Transverse colon (tissue), 4 donors: ENCODE data around the gene TMEM119. TPM values are rescaled to one million over a fixed set of nuclear protein-coding genes. Genes with fewer than 3 reads are reported as not detected.

Experiments used
- DNase-seq: peaks from one replicate; pipeline ENCODE4 v3.0.0-alpha.2; 2019
- H3K27ac ChIP-seq, 4 donors: fragments of 200-600 bp; sonication (generic); 2 replicates each; pipeline ENCODE4 v1.5.1; 2016 to 2018; ENCODE audit warnings: inconsistent platforms in 4 of 4
- H3K27me3 ChIP-seq: fragments of 200-600 bp; sonication (generic); 2 replicates; pipeline ENCODE4 v1.5.1; 2017; ENCODE audit warnings: inconsistent platforms
- H3K36me3 ChIP-seq, 4 donors: fragments of 200-600 bp; sonication (generic); 2 replicates each; pipeline ENCODE4 v1.5.1; 2017 to 2019; ENCODE audit warnings: inconsistent platforms in 4 of 4
- H3K4me1 ChIP-seq, 4 donors: fragments of 200-600 bp; sonication (generic); 2 replicates each; pipeline ENCODE4 v1.5.1; 2017 to 2020; ENCODE audit warnings: inconsistent platforms in 4 of 4
- H3K4me3 ChIP-seq, 4 donors: fragments of 200-600 bp; sonication (generic); 1 replicate in 1 of 4; 2 replicates in 3 of 4; pipeline versions ENCODE4 v1.5.1 to v1.6.1; 2017 to 2019; ENCODE audit warnings: inconsistent platforms in 4 of 4
- H3K9me3 ChIP-seq, 2 donors: fragments of 200-600 bp; sonication (generic); 2 replicates each; pipeline ENCODE4 v1.5.1; 2017 to 2019; ENCODE audit warnings: inconsistent platforms in 2 of 2
- EP300 ChIP-seq: sonication (generic); formaldehyde crosslinking; IDR thresholded peaks from one replicate; pipeline ENCODE4 v1.6.1; 2017; ENCODE audit warnings: antibody characterized with exemption, low read depth
- POLR2A ChIP-seq: fragments of 450-650 bp; IDR thresholded peaks from one replicate; pipeline ENCODE4 v1.6.1; 2016; ENCODE audit warnings: antibody characterized with exemption, mild to moderate bottlenecking, moderate library complexity
- POLR2AphosphoS5 ChIP-seq, 3 donors: sonication (generic); formaldehyde crosslinking; IDR thresholded peaks; one replicate each; pipeline ENCODE4 v1.6.1; 2016; ENCODE audit warnings: antibody characterized with exemption in 3 of 3
- WGBS, 2 donors: methylation state at CpG; one replicate each; pipeline ENCODE4 v1.1.5; 2018; ENCODE audit warnings: low coverage in 1 of 2; 5-methylcytosine and 5-hydroxymethylcytosine counted together
- in situ Hi-C, 4 donors: fragments of 200-750 bp; cut with MboI; loops; one replicate each; pipeline versions ENCODE4 v1.15.0 to v1.15.1; 2017; ENCODE audit warnings: low sequenced_read_pairs in 3 of 4, low pct_ligation_motif_present in 1 of 4, low pct_unique_long_range_greater_than_20kb in 1 of 4
- intact Hi-C: fragments of 100-400 bp; cut with DNase I; formaldehyde crosslinking; loops from one replicate; pipeline ENCODE4 v1.15.1; 2023; ENCODE audit warnings: low total_unique reads
- total RNA-seq, 4 donors: library from RNA; depleted of rRNA; stranded (reverse); fragments of >200 nt; gene quantifications; one replicate each; pipeline ENCODE4 v1.1.0, GENCODE V29; 2016
- TF ChIP-seq, protein P1 (sequence below), 5 experiments: fragments of 200-600 bp in 3 of 5; fragments of 450-650 bp in 2 of 5; sonication (generic) in 3 of 5; IDR thresholded peaks; 1 replicate in 2 of 5; 2 replicates in 3 of 5; pipeline ENCODE4 v1.5.1; 2016 to 2017; ENCODE audit warnings: antibody characterized with exemption in 5 of 5, inconsistent platforms in 3 of 5, mild to moderate bottlenecking in 2 of 5, moderate library complexity in 1 of 5

TMEM119 gene
- total RNA-seq, 4 donors from 2014 or later, result 3.3 to 18.3 (median 9.7) TPM

DNA sequence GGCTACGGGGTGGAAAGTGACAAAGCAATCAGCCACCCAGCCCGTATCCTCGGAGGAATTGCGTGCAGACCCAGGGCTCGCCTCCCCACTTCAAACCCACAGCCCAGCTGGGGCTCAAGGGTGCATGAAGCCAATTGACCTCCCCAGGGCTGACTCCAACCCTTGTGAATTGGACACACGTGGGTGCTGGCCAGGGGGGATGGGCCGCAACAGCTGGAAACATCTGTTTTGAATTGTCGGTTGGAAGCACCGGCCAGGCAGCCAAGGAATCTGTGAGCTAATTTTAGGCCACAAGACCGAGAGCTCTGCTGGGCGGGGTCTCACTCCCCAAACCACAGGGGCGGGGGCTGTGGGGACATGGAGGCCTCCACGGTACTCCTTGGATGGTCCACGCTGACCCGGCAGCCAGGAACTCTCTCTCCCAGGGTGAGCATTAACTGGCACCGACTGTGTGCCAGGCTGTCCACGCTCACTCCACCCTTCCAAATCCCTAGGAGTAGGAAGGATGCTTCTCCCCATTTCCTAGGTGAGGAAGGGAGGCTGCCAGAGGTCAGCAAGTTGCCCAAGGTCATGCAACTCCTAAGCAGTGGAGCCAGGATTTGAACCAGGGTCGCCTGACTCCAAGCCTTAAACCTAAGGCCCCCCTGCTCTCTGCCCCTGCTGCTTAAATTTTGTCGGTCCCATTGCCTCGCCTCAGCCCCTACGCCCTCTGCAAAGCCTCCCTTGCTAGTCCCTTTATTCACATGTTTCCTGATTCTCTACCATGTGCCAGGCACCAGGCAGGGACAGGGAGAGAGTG lies 11.9 kb upstream of the TMEM119 start:
- H3K36me3 ChIP-seq, result no peaks in the 10 kb centered on the region
- in situ Hi-C loops (loop anchor here in 2 of 4 donors (5.0 to 10.0 kb wide), 2 partner anchors 37 to 45 kb away; partner anchors contain the start of genes ISCU (in 1 of the 2) and SART3 (in 1 of the 2)), intact Hi-C loops (loop anchor here (10.0 kb wide), 1 partner anchor 345 kb away; no protein-coding TSS in a partner anchor)
- H3K4me3 ChIP-seq, result no peak overlapping the region
- H3K27me3 ChIP-seq, result no peaks in the 10 kb centered on the region
- whole genome bisulfite sequencing, 2 donors, result 58% methylated on average over 21 of the region's 21 CpGs; no CpG with 5 or more reads in 1 of the 2 donors
- H3K27ac ChIP-seq, result peak overlapping the region in 3 of 4 donors; percentile 36 to 42 (median 38)
- TF ChIP-seq POLR2AphosphoS5 (IDR thresholded peaks at IDR 0.05), result peak; percentile 50 to 85 (median 82)
- no peak for TF ChIP-seq EP300
- TF ChIP-seq, protein P1, sequence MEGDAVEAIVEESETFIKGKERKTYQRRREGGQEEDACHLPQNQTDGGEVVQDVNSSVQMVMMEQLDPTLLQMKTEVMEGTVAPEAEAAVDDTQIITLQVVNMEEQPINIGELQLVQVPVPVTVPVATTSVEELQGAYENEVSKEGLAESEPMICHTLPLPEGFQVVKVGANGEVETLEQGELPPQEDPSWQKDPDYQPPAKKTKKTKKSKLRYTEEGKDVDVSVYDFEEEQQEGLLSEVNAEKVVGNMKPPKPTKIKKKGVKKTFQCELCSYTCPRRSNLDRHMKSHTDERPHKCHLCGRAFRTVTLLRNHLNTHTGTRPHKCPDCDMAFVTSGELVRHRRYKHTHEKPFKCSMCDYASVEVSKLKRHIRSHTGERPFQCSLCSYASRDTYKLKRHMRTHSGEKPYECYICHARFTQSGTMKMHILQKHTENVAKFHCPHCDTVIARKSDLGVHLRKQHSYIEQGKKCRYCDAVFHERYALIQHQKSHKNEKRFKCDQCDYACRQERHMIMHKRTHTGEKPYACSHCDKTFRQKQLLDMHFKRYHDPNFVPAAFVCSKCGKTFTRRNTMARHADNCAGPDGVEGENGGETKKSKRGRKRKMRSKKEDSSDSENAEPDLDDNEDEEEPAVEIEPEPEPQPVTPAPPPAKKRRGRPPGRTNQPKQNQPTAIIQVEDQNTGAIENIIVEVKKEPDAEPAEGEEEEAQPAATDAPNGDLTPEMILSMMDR (IDR thresholded peaks at IDR 0.05), result no peak
- TF ChIP-seq POLR2A, result no peak
- no peaks in the 10 kb centered on the region for H3K9me3 ChIP-seq
- peak; percentile 67 for DNase-seq
- peaks cover 0 to 4% (median 0%) of the 10 kb centered on the region in 4 donors for H3K4me1 ChIP-seq

DNA sequence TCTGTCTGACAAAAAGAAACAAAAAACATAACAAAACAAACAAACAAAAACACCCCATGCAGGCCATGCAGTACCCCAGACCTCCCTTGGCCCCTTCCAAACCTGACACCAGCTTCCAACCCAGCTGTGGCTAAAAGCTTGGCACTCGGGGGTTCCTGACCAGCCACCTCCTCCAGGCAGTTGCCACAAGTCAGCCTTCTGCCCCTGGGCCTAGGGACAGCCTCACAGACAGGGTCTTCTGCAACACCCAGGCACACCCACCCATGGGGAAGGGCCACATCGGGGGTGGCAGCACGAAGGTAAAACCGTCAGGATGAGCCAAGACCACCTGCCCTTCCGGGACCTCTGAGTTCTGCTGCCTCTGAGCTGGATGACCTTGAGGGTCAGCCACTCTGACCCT lies 10.7 kb upstream of the TMEM119 start:
- H3K9me3 ChIP-seq, result no peaks in the 10 kb centered on the region

DNA sequence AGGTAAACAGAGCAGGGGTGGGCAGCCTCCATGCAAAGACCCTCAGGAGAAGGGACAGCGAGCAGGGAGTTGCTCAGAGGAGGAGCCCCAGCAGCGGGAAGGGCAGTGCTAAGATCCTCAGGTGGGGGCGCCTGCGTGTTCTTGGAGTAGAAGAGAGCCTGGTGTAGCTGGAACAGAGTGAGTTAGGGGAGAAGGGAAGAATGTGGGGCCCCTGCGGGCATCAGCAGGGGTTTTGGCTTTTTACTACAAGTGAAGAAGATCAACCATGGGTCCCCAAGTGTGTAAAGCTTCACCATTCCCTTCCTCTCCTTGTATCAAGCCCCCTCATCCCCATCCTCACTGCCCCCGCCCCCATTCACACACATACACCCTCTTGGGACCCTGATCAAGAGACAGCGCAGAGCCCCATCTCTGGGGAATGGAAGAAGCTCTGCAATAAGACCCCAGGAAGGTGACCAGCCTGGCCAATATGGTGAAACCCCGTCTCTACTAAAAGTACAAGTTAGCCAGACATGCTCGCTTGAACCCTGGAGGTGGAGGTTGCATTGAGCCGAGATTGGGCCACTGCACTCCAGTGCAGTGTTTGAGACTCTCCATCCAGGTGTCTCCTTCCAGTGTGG lies 10.2 kb upstream of the TMEM119 start:
- no peaks in the 10 kb centered on the region for H3K9me3 ChIP-seq
- DNase-seq, result no peak
- H3K27ac ChIP-seq, result no peak overlapping the region
- in situ Hi-C loops, result no loop called here
- TF ChIP-seq POLR2AphosphoS5 (IDR thresholded peaks at IDR 0.05) (no peak), EP300 (no peak), POLR2A (no peak)
- TF ChIP-seq, protein P1 (IDR thresholded peaks at IDR 0.05), result no peak
- H3K4me3 ChIP-seq, result no peak overlapping the region
- 60 to 90% methylated on average over 1 to 10 of the region's 10 CpGs for WGBS, 2 donors
- no peaks in the 10 kb centered on the region for H3K4me1 ChIP-seq
- intact Hi-C loops, result no loop called here
- no peaks in the 10 kb centered on the region for H3K27me3 ChIP-seq
- no peaks in the 10 kb centered on the region for H3K36me3 ChIP-seq

More for the DNA sequence above, 10.7 kb upstream of the TMEM119 start:
- Histone ChIP-seq H3K36me3 (no peaks in the 10 kb centered on the region), H3K27me3 (no peaks in the 10 kb centered on the region), H3K4me1 (peaks cover 0 to 4% (median 0%) of the 10 kb centered on the region in 4 donors), H3K27ac (no peak overlapping the region), H3K4me3 (no peak overlapping the region)
- 80 to 81% methylated on average over 1 to 5 of the region's 5 CpGs for WGBS, 2 donors
- in situ Hi-C loops, result no loop called here
- intact Hi-C loops, result no loop called here
- TF ChIP-seq POLR2AphosphoS5 (IDR thresholded peaks at IDR 0.05), result no peak
- TF ChIP-seq, protein P1 (IDR thresholded peaks at IDR 0.05), result no peak
- no peak for TF ChIP-seq POLR2A
- TF ChIP-seq EP300, result no peak
- no peak for DNase-seq

DNA sequence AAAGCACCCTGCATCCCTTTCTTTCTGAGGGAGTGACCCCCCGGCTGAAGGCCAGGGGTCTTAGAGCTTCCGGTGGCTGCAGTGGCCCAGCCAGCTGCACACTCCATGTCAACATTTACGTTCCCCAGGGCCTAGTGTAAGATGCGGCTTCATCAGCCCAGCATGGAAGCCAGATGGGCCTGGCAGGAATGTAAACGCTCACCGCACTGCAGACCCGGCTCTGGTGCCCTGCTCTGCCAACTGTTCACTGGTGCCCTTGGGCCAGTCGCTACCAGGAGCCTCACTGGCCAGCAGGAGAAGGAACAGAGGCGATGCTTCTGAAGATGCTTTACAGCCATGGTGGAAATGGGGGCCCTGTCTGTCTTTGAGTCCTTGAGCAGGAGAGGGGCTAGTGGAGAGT lies 8.6 kb upstream of the TMEM119 start:
- WGBS, 2 donors, result 81% methylated on average over 9 of the region's 9 CpGs; no CpG with 5 or more reads in 1 of the 2 donors
- Histone ChIP-seq H3K4me3 (no peak overlapping the region), H3K27ac (no peak overlapping the region), H3K9me3 (no peaks in the 10 kb centered on the region), H3K36me3 (no peaks in the 10 kb centered on the region), H3K4me1 (no peaks in the 10 kb centered on the region), H3K27me3 (no peaks in the 10 kb centered on the region)
- no peak for DNase-seq
- intact Hi-C loops, result no loop called here
- TF ChIP-seq, protein P1 (IDR thresholded peaks at IDR 0.05), result no peak
- no peak for TF ChIP-seq EP300
- TF ChIP-seq POLR2AphosphoS5 (IDR thresholded peaks at IDR 0.05), result no peak
- TF ChIP-seq POLR2A, result no peak
- in situ Hi-C loops, result no loop called here
